Stimulated activated CD4-positive, alpha-beta T cell treated with anti-CD3 and anti-CD28 coated beads, TNF-alpha, amount 100 ng/mL, for 48 hours (primary cell): Measurements from ENCODE around the gene GOLGA6L10.
"Not testable (repeated sequence)": the region's sequence is repeated elsewhere in the genome, so short reads cannot be mapped to it uniquely, and the experiment has no call there.

Experiments
- DNase-seq, 3 donors: peaks; one replicate each; pipeline ENCODE4 v3.0.0-alpha.2; 2020; ENCODE audit warnings: low read depth in 3 of 3

Gene GOLGA6L10

DNA sequence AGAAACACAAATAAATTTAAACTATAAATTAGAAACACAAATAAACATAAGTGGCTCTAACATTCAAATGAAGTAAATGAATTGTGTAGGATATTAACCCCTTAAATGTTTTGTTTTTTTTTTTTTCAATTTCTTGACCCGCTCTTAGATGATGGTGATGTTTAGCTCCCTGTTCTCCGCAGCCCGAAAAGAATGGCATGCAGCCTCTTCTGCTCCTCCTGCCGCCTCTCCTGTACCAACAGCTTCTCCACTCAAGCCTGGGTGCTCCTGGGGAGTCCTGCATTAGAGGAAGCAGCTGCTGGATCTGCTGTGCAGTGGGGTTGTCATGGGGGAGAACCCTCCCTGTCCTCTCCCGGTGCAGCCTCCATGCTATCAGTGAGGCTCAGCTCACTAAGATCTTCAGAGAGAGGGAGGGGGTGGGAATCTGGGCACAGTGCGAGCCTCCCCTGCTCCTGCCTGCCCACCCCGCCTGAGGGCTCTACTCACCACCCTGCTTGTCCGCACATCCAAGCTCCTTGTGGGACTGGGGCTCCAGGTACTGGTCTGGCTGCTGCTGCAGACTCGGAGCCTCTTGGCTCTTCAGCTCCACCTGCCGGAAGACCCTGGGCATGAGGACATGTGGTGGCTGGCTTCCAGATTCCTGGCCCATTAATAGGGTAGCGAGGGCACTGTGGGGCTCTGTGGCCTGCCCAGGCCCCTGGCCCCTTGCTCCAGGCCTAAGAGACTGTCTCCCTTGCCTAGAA lies 6.5 kb downstream of the GOLGA6L10 start:
- peak in 1 of 3 donors; percentile 10 for DNase-seq

DNA sequence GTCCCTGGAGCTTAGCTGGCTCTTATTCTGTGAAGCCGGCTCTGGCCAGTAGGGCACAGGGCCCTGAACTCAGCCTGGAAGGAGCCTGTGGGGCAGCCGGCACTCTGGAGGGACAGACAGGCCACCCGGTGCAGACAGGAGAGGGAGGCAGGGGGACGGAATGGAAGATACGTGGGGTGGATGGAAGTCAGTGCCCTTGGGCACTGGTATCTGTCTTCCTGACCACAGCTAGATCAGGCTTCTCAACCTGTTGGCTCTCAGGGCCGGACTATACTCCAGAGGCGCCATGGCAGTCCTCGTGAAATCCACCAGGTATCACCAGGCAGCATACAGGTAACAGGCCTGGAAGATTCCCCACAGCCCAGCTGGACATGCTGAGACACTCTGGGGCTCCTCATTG lies 10.7 kb downstream of the GOLGA6L10 start:
- not testable (repeated sequence) for DNase-seq

DNA sequence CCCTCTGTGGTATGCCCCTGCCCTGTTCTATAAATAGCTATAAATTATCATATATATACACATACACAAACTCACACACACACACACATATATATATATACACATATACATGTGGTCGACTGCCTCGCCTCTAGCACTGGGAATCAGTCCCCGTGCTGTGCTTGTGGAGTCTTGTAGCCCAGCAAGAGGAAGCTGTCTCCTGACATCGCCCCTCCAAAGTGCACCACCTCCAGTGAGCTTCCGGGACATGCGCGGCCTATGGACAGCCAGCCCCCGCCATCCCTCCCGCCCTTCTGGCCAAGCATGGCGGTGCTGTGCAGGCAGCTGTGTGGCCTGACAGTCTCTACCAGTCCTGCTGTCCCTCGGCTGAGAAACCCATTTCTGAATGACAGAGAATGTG lies 11.2 kb downstream of the GOLGA6L10 start:
- not testable (repeated sequence) for DNase-seq

DNA sequence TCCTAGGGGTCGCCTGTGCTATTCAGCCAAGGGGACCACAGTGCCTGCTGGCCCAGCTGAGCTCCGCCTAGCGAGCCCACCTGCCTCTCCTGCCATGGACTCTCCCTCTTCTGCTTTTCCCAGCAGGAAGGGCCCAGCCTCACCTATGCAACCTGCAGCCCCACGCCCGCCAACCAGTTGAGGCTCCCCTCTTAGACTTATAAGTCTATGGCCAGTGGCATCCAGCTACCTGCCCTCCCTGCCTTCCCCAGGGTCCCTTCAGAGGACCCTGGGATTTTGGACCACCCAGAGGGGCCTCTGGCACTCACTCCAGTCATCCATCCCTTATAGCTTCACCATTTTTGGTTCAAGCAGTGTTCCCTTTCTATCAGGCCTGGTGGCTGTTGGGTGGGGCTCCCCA lies 12.2 kb downstream of the GOLGA6L10 start:
- DNase-seq = not testable (repeated sequence)

DNA sequence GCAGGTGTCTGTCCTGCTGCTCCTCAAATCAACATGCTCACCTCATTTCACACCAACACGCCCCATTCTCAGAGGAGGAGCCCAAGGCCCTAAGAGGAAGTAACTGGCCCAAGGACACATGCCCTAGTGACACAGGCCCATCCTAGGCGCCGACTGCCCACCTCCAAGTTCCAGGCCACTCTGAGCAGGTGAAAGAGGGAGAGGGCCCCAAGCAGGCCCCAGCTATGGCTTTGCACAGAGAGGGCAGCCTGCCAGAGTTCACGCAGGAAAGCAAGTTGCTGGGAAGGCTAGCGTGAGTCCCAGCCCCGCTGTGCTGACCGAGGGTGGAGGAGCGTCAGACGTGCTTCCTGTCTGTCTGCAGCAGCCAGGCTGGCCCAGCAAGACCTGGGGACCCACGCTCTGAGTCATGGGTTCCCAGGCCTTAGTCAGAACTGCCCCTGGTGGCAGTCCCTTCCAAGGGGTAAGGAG lies 13.1 kb downstream of the GOLGA6L10 start:
- DNase-seq = not testable (repeated sequence)

DNA sequence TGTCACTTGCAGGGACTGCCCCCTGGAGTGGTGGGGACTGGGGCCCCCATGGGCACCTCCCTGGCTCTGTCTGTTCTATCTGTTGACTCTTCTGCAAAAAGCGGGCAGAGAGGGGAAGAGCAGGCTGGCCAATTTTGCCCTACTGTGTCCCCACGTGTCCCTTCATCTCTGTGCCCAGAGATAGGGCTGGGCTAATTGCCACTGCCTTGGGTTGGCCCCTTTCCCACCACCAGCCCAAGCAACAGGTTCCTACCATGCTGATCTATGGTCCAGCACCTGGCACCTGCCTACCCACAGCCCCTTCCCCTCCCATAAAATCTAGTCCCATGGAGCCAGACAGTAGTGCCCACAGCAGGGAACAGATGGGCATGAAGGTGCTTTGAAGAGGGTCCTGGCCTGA lies 14.3 kb downstream of the GOLGA6L10 start:
- DNase-seq = not testable (repeated sequence)

DNA sequence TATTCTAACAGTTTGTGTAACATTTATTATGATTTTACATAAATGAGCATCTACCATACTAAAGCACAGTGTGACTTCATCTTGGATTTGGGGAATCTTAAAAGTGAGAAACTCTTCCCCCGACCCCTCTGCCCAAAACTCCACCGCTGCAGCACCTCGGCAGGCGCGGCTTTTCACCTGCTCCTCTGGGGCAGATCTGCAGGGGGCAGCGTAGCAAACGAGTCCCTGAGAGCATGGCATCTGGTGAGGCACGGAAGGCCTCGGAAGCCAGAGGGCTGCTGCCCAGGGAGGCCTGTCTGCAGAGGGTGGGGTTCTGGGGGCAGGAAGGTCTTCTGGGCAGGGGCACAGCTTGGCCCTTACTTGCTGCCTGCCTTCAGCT lies 14.7 kb downstream of the GOLGA6L10 start:
- DNase-seq = not testable (repeated sequence)

DNA sequence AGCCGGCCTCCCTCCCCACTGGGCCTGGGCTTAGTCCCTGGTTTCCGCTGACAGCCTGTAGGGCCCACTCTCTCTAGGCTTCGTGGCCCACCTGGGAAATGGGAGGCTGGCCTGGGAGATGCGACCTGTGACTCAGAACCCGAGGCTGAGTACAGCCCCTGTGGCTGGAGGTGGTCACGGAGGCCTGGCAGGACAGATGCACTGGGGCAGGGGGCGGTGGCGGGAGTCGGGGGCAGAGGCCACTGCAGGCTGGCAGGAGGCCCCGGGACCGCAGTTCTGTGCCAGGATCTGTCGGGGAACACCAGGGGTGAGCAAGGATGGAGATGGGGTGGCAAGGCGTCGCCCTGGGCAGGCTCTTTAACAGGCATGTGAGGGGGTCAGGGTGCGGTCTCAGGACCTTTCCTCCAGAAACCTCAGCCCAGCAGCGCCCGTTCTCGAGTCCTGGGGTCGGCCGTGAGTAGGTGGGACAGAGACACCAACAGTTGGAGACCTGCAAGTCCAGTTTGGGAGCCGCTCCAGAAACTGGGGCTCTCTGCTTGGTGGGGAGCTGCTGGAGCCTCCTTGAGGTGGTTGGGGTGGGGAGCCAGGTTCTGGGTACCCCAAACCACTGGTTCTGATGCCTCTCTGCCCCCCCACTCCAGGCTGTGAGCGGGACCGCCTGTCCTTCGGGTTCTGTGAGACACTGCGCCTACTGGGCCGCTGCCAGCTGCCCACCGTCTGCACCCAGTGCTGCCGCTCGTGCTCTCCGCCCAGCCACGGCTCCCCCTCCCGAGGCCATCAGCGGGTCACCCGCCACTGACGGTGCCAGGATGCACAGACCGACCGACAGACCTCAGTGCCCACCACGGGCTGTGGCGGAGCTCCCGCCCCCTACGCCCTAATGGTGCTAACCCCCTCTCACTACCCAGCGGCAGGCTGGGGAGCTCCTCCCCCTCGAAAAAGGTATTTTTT lies 15.4 kb downstream of the GOLGA6L10 start:
- not testable (repeated sequence) for DNase-seq

DNA sequence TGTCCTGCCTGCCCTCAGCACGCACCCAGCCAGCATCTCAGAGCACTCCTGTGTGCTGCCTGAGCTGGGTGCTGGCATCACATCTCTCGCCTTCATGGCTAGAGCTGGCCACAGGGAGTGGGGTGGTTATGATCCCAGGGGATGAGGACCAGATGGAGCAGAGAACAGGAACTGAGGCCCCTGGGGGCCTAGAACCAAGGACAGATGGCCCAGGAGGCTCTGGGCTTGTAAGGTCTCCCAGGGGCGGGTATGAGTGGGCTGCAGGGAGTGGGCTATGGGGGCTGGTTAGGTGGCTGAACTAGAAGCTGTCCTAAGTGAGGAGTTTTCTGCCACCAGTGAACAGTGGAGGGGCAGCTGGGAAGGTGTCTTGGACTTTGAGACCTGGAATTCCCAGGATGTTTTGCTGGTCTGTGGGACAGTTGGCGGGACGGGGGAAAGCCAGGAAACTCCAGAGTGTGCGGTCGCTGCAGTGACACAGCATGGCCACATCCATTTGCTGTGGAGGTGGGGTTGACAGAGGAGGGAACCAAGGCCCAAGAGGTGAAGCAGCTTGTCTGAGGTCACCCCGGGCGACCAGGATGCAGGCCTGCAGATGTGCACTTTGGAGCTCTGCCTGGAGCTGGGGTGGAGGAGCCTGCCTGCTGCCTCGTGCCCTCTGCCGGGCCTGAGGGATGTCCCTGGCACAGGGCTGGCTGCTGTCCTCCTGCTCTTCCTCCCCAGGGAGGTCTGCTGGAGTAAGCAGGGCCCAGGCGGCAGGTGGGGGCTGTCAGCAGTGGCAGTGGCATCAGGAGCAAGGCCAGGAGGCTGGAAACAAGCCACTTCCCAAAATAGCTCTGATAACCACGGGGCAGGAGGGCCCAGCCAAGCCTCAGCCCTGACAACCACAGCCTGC lies 16.3 kb downstream of the GOLGA6L10 start:
- DNase-seq = not testable (repeated sequence)

DNA sequence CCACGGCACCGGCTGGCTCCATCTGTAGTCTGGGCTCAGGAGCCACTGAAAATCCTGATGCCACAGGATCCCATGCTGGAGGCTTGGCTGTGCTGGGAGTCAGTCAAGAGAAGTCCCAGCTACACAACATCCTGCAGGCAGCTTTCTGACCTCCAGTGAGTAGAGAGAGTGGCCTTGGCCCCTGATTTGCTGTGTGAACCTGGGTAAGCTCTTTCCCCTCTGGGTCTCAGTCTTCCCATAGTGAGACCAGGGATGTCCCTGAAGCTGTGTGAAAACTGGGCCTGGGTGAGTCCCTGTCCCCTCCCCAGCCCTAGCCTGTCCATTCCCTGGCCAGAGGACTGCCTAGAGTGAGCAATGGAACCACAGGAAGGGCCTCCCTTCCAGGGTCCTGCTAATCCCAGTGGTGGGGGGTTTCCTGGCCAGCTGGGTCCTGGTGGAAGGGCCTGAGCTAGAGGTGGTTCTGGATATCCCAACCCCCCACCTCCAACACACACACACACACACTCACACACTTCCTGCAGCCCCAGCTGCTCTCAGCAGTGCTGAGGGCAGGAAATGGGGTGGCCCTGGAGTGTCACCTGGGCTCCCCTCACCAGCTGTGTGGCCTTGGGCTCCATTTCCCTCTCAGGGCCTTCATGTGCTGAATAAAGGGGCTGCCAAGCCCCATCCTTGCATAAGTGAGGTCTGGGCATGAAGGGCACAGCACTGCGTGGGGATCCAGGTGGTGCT lies 17.5 kb downstream of the GOLGA6L10 start:
- DNase-seq = not testable (repeated sequence)

DNA sequence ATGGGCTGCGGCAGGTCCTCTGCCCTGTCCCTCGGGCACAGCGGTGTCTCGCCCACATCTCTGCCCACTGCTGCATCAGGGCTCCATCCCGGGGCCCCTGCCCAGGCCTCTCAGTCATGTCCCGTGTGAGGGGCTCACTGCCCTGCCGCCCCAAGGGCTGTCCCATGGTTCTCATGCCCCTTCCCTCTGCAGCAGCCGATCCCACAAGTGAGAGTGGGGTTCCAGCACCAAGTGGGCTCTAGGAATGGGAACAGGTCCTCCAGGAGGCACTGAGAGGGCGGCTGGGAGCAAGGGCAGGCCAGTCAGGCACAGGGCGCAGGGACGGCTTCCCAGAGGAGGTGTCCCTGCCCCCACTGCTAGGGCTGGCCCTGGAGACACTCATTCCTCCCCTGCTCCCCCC lies 18.4 kb downstream of the GOLGA6L10 start:
- DNase-seq = not testable (repeated sequence)

DNA sequence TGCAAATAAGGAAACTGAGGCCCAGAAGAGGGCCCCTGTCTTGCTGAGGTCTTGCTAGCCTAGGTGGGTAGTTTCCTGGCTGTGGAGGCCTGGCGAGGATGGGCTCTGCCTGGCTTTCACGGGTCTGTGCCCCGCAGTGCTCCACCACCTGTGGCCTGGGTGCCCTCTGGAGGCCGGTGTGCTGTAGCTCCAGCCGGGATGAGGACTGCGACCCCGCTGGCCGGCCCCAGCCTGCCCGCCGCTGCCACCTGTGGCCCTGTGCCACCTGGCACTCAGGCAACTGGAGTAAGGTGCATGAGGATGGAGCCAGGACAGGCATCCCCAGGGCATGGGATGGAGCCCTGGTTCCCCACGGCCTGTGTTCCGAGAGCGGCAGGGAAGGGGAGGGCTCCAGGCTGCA lies 20.2 kb downstream of the GOLGA6L10 start:
- DNase-seq = not testable (repeated sequence)

DNA sequence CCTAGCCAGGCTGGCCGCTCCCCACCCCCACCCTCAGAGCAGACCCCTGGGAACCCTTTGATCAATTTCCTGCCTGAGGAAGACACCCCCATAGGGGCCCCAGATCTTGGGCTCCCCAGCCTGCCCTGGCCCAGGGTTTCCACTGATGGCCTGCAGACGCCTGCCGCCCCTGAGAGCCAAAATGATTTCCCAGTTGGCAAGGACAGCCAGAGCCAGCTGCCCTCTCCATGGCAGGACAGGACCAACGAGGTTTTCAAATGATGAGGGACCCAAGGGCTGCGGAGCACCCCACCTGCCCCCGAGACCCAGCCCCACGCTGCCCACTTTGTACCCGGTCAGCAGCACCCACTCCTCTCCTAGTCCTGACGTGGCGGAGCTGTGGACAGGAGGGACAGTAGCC lies 21.9 kb downstream of the GOLGA6L10 start:
- not testable (repeated sequence) for DNase-seq

DNA sequence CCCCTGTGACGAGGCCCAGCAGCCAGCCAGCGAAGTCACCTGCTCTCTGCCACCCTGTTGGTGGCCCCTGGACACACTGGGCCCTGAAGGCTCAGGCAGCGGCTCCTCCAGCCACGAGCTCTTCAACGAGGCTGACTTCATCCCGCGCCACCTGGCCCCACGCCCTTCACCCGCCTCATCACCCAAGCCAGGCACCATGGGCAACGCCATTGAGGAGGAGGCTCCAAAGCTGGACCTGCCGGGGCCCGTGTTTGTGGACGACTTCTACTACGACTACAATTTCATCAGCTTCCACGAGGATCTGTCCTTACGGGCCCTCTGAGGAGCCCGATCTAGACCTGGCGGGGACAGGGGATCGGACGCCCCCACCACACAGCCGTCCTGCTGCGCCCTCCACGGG lies 22.4 kb downstream of the GOLGA6L10 start:
- DNase-seq = not testable (repeated sequence)

DNA sequence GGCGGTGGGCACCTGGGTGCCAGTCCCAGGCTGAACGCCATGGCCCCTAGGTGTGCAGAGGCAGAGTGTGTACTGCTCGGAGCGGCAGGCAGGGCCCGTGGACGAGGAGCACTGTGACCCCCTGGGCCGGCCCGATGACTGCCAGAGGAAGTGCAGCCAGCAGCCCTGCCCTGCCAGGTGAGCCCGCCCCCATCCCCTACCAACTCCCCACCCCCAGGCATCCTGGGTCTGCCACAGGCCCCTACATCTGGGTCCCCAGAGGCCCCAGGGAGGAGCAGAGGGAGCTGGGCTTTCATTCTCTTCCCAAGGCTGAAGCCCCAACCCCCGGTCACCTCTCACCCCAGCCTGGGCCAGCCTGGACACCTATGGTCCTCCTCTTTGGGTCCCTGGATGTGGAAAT lies 23.6 kb downstream of the GOLGA6L10 start:
- DNase-seq = not testable (repeated sequence)

DNA sequence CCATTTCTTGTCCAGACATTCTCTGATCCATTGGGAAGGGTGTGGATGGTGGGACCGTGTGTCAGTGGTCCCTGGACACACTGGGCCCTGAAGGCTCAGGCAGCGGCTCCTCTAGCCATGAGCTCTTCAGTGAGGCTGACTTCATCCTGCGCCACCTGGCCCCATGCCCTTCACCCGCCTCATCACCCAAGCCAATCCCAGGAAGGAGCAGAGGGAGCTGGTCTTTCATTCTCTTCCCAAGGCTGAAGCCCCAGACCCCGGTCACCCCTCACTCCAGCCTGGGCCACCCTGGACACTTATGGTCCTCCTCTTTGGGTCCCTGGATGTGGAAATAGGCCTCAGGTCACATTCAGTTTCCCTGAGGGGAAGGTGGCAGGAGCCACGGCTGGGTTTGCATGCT lies 24.4 kb downstream of the GOLGA6L10 start:
- DNase-seq = not testable (repeated sequence)

DNA sequence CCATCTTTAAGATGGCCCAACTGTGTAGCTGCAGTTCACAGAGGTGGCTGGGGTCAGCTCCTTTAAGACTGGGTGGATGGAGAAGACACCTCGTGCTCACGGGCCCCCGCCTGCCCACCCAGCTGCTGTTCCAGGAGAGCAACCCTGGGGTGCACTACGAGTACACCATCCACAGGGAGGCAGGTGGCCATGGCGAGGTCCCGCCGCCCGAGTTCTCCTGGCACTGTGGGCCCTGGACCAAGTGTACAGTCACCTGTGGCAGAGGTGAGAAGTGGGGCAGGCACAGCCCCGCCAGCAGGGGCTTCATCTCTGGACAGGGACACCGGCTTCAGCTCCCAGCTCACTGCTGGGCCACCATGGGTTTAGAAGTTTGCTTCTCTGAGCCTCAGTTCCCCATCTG lies 26.8 kb downstream of the GOLGA6L10 start:
- DNase-seq = not testable (repeated sequence)

DNA sequence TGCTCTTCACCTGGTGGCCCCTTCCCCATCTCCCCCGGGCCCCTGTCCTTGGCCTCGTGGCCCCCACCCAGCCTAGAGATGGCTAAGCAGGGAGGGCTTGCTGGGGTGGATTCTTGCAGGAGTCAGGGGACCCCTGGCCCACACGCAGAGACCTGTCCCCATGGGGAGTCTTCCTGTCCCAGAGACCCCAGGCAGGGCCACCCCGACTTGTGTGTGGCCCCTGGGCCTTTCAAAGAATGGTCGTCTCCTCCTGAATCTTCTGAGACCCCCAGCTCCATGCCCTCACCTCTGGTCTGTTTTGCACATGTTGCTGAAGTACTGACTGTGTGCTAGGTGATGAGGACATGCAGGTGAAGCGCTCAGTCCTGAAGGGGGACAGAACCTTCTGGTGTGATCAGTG lies 28.4 kb downstream of the GOLGA6L10 start:
- DNase-seq = not testable (repeated sequence)

DNA sequence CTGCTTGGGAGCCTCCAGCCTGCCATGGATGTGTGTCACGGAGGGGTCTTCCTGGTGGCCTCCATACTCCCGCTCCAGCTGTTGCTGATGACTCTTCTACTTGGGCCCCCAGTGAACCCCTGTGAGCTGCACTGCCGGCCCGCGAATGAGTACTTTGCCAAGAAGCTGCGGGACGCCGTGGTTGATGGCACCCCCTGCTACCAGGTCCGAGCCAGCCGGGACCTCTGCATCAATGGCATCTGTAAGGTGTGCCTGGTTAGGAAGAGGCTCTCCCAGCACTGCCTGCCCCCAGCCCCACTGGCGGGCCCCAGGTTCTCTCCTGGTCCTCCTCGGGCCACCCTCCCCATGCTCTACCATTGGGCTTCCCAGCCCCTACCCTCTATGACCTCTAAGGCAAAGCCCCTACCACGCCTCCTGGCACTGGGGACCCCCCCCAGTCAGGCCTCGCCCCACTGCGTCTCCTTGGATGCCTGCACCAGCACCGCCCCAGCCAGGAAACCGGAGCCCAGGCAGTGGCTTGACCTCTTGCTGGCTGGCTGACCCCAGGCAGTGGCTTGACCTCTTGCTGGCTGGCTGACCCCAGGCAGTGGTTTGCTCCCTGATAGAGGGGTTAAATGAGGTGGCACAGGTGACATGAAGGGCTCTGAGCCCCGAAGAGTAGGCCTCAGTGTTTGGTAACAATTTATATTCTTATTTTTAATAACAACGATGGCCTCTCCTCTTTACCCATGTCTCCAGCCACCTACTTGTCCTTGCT lies 29.6 kb downstream of the GOLGA6L10 start:
- not testable (repeated sequence) for DNase-seq

DNA sequence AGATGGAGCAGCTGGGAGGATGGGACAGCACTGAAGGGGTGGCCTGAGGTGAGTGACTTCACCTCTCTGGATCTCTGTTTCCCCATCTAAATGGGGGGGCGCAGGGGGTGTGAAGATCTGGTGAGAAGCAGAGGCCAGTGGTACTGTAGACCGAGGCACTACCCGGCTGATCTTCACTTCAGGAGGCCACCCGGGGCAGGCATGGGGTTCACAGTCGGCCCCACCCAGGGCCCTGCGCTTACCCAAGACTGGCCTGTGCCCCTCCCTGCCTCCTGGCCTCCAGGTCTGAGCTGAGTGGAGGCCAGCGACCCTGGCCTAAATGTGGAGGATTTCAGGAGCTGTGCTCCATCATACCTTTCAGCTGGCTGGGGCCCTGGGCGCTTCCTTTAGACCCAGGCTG lies 31.0 kb downstream of the GOLGA6L10 start:
- not testable (repeated sequence) for DNase-seq
